ENCODE measurements around the gene RNASEL. TPM values are rescaled to one million over a fixed set of nuclear protein-coding genes. Genes with fewer than 3 reads are reported as not detected.

RNASEL gene
- total and polyA plus RNA-seq, 2 of the 4 experiments (the other 2 are of a cell fraction): 2.5 to 6.5 TPM

DNA sequence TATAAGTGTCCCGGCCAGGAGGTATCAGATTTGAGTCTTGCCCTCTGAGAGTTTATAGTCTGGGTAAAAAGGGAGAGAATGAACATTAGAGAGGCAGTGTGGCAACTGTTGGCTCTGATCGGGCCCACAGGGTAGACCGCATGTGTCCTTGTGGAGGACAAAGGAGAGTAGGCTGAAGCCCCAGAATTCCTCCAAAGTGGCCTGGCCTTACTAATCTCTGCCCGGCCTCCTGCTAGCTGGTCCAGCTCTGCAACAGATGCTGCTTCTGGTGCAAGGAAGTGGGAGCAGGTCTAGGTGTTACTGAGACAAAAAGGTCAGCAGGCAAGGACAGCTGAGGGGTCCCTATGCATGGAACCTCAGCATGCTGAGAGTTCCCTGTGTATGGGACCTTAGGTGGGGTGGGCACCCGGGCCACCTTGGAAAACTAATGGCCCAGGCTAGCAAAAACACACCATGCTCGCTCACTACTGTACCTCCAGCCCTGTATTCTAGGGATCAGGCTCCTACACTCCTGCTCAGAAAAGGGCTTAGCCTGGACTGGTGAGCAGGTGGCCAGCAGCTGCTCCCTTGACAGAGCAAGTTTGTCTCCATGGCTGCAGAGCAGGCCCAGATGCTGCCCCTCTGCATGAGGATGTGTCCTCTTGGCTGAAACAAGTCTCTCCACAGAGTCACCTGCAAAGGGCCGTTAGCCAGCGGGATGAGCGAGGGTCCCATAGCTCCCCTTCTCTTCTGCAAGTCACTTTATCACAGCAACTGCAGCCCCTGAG is 45.4 kb upstream of the RNASEL start:
- in situ Hi-C loops (cut with MboI; ENCODE audit: low sequenced_read_pairs): no loop called here
- Histone ChIP-seq H4K8ac (ENCODE audit: low read depth in 2 of 2, low read length in 2 of 2) (no peak overlapping the region), H2AK9ac (replicated peaks; ENCODE audit: low read depth, low read length, poor library complexity) (no peak overlapping the region), H3K4me3 (ENCODE audit: insufficient read depth, low read depth, low read length) (no peak overlapping the region), H3K9me1 (ENCODE audit: insufficient read depth, low read length) (peaks cover 4% of the 10 kb centered on the region; the same call in 1 of the 2 replicates), H3K9me3 (ENCODE audit: control insufficient read depth, insufficient read depth, low read length) (no peaks in the 10 kb centered on the region), H3K23ac (ENCODE audit: low read depth, low read length) (no peak overlapping the region), H2BK20ac (ENCODE audit: low read depth, low read length) (no peak overlapping the region), H3K4ac (ENCODE audit: low read depth, low read length) (no peak overlapping the region), H2BK15ac (ENCODE audit: low read depth, low read length) (no peak overlapping the region), H3K27ac (ENCODE audit: insufficient read depth, low read length) (no peak overlapping the region), H3K79me1 (ENCODE audit: low read depth in 1 of 2, low read length in 2 of 2) (no peaks in the 10 kb centered on the region), H4K5ac (ENCODE audit: low read depth, low read length) (no peak overlapping the region), H4K20me1 (ENCODE audit: insufficient read depth, low read length) (no peaks in the 10 kb centered on the region), H3K18ac (ENCODE audit: low read depth, low read length) (no peak overlapping the region), H4K91ac (ENCODE audit: insufficient read depth, low read depth, low read length) (no peak overlapping the region), H2AK5ac (ENCODE audit: low read depth, low read length) (no peak overlapping the region), H2AFZ (replicated peaks; ENCODE audit: low read length, poor library complexity) (no peak overlapping the region), H2BK120ac (ENCODE audit: low read depth, low read length) (no peak overlapping the region), H3K4me2 (ENCODE audit: low read depth, low read length) (no peak overlapping the region), H3K27me3 (ENCODE audit: control insufficient read depth, insufficient read depth, low read length) (peaks cover 14% of the 10 kb centered on the region), H3K4me1 (ENCODE audit: control insufficient read depth, insufficient read depth, low read length) (peaks cover 2% of the 10 kb centered on the region; the same call in 1 of the 2 replicates), H3K14ac (replicated peaks; ENCODE audit: low read depth, low read length) (no peak overlapping the region), H3K9ac (ENCODE audit: low read depth, low read length) (no peak overlapping the region), H3K56ac (ENCODE audit: extremely low read depth, insufficient read depth, low read length) (no peak overlapping the region), H2BK5ac (ENCODE audit: low read depth, low read length, poor library complexity, severe bottlenecking) (no peak overlapping the region), H3K36me3 (ENCODE audit: control insufficient read depth, insufficient read depth, low read length) (no peaks in the 10 kb centered on the region)
- no peak for ATAC-seq (ENCODE audit: low read depth)
- 90% methylated on average over 3 of the region's 9 CpGs; no CpG with 5 or more reads in 1 of the 2 experiments for WGBS, 2 experiments (ENCODE audit: extremely low coverage in 2 of 2, insufficient read length in 1 of 2)
- no peak for TF ChIP-seq RAD21 (IDR thresholded peaks at IDR 0.05; ENCODE audit: low read length)
- TF ChIP-seq BHLHE40 (IDR thresholded peaks at IDR 0.05; ENCODE audit: low read depth, low read length): no peak
- TF ChIP-seq CEBPB (IDR thresholded peaks at IDR 0.05; ENCODE audit: low read depth, low read length): no peak
- TF ChIP-seq MAFK (IDR thresholded peaks at IDR 0.05; ENCODE audit: low read depth, low read length): no peak
- POLR2A ChIA-PET (ENCODE audit: unreplicated experiment): no interaction called here
- no peak for DNase-seq
- no TSS peak for BruUV-seq (replicated peaks)
- dilution Hi-C loops (cut with HindIII; ENCODE audit: low sequenced_read_pairs, unreplicated experiment): no loop called here
- CTCF ChIA-PET: no interaction called here
- intact Hi-C loops (cut with micrococcal nuclease): no loop called here
